Testis (tissue), 2 donors: ENCODE results near the gene SNX1.

Experiments
- POLR2A ChIP-seq: fragments of 450-650 bp; IDR thresholded peaks from one replicate; pipeline ENCODE4 v1.6.1; 2017; ENCODE audit warnings: antibody characterized with exemption, mild to moderate bottlenecking, moderate library complexity
- TF ChIP-seq, protein P1 (sequence below), 3 experiments: fragments of 450-650 bp in 2 of 3; fragments of 200-600 bp in 1 of 3; sonication (generic) in 1 of 3; IDR thresholded peaks; one replicate each; pipeline ENCODE4 v1.5.1; 2016 to 2019; ENCODE audit warnings: antibody characterized with exemption in 3 of 3, mild to moderate bottlenecking in 2 of 3, moderate library complexity in 1 of 3

DNA sequence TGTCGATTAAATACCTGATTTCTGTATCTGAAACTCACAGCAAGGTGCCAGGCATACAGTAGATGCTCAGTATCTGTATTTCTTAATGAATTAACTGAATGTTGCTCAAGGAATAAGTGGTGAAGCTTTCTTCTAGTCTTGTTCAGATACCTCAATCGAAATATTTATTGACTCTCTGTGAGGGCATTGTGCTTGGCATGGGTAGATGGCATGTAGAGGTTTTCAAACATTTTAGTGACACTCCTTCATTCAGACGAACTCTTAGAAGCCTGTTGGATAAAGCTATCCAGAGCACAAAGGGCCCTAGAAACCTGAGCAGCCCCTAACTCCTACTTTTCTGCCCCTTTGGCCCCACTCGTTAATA lies 369 bp upstream of the SNX1 start:
- no peak for TF ChIP-seq POLR2A
- TF ChIP-seq, protein P1, sequence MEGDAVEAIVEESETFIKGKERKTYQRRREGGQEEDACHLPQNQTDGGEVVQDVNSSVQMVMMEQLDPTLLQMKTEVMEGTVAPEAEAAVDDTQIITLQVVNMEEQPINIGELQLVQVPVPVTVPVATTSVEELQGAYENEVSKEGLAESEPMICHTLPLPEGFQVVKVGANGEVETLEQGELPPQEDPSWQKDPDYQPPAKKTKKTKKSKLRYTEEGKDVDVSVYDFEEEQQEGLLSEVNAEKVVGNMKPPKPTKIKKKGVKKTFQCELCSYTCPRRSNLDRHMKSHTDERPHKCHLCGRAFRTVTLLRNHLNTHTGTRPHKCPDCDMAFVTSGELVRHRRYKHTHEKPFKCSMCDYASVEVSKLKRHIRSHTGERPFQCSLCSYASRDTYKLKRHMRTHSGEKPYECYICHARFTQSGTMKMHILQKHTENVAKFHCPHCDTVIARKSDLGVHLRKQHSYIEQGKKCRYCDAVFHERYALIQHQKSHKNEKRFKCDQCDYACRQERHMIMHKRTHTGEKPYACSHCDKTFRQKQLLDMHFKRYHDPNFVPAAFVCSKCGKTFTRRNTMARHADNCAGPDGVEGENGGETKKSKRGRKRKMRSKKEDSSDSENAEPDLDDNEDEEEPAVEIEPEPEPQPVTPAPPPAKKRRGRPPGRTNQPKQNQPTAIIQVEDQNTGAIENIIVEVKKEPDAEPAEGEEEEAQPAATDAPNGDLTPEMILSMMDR (IDR thresholded peaks at IDR 0.05) = no peak
